Dendritic cell treated with granulocyte-macrophage colony-stimulating factor and Interleukin-4, amounts not matched to agents 40 ng/mL and 50 ng/mL, for 4 days (primary cell): ENCODE measurements around the gene CMIP.

Experiments
- H3K27ac Mint-ChIP-seq: one replicate; pipeline ENCODE4 v1.8.0; 2022; ENCODE audit warnings: mild to moderate bottlenecking, mixed read lengths
- H3K27me3 Mint-ChIP-seq: one replicate; pipeline ENCODE4 v1.8.0; 2022; ENCODE audit warnings: mild to moderate bottlenecking, mixed read lengths
- H3K36me3 Mint-ChIP-seq: one replicate; pipeline ENCODE4 v1.8.0; 2022; ENCODE audit warnings: low read depth, mixed read lengths
- H3K4me1 Mint-ChIP-seq: one replicate; pipeline ENCODE4 v1.8.0; 2022; ENCODE audit warnings: low read depth, mixed read lengths
- H3K4me3 Mint-ChIP-seq: one replicate; pipeline ENCODE4 v1.8.0; 2022; ENCODE audit warnings: mild to moderate bottlenecking, moderate library complexity, mixed read lengths
- H3K9me3 Mint-ChIP-seq: one replicate; pipeline ENCODE4 v1.8.0; 2022; ENCODE audit warnings: mixed read lengths
- intact Hi-C: fragments of 100-400 bp; cut with micrococcal nuclease; formaldehyde crosslinking; loops from one replicate; pipeline ENCODE4 v1.15.0; 2022

CMIP gene

DNA sequence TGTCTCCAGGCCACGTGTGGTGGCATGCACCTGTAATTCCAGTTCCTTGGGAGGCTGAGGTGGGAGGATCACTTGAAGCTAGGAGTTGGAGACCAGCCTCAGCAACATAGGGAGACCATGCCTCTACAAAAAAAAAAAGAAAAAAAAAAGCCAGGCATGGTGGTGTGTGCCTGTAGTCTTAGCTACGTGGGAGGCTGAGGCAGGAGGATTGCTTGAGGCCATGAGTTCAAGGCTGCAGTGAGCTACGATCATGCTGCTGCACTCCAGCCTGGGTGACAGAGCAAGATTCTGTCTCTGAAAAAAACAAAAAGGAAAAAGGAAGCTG lies 103.9 kb downstream of the CMIP start:
- Mint-ChIP-seq H3K4me1 (peaks cover 100% of the 10 kb centered on the region), H3K27ac (no peak overlapping the region), H3K36me3 (peaks cover 41% of the 10 kb centered on the region), H3K9me3 (no peaks in the 10 kb centered on the region), H3K4me3 (no peak overlapping the region), H3K27me3 (no peaks in the 10 kb centered on the region)
- intact Hi-C loops, result no loop called here

DNA sequence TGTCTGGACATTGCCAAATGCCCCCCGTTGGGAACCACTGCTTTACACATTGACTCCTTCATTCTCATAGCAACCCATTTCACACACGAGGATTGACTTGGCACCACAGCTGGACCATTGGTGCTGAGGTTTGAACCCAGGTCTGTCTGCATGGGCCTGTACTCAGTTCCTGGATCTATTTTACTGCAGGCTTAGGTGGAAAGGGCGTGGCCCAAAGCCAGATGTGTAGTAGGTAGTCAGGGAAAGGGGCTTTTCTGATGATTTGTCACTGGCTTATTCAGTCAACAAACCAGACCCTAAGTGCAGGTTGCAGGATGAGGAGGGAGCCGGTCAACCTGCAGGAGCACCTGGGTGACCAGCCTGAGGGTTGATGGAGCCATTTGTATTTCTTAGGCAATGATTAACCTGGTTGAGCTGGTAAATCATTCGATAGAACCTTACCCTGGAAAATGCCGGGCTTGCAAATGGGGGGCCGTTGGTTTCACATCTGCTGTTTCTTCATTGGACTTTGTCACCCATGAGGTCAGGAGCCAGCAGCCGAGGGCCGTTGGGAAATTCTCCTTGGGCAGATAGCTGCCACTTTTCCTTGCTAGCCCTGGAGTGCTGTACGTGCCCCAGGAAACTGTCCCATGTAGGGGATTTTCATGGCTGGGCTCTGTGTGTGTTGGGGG lies 104.4 kb downstream of the CMIP start:
- no peaks in the 10 kb centered on the region for H3K27me3 Mint-ChIP-seq
- H3K4me1 Mint-ChIP-seq, result peaks cover 100% of the 10 kb centered on the region
- H3K36me3 Mint-ChIP-seq, result peaks cover 44% of the 10 kb centered on the region
- H3K4me3 Mint-ChIP-seq, result no peak overlapping the region
- H3K27ac Mint-ChIP-seq, result no peak overlapping the region
- intact Hi-C loops, result no loop called here
- H3K9me3 Mint-ChIP-seq, result no peaks in the 10 kb centered on the region

DNA sequence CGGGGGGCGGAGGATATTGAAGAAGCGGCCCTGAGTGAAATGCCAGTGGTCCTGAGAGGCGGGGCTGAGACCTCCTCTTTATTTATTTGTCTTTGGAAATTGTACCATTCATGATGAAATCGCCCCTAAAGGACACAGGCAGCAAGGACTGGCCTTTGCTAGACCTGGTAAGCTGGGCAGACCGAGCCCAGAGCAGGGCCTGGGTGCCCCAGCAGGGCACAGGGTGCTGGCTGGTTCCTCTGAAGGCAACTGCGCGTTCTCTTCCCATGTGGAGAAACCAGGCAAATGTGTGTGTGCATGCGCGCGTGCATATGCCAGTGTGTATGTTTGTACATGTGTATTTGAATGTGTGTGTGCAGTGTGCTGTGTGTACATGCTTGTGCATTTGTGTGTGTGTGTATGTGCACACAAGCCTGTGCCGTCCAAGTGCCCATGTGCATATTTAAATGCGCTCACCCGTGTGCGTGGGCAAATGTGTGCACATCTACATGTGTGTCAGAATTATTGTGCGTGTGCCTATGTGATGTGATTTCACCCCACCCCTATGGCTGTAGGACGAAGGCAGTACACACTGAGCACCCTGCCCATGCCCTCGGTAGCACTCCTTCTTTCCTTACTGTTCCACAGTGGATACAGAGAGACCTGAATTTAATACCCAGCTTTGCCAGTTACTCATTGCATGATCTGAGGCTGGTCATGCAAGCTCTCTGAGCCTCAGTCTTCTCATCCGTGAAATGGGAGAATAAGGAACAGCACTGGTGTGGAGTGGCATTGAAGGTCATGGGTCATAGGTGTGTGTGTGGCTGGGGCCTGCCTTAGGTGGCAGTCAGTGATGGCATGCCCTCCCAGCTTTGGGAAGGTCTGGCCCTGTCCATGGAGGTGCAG lies 105.2 kb downstream of the CMIP start:
- no peak overlapping the region for H3K4me3 Mint-ChIP-seq
- H3K27ac Mint-ChIP-seq, result no peak overlapping the region
- no peaks in the 10 kb centered on the region for H3K9me3 Mint-ChIP-seq
- peaks cover 50% of the 10 kb centered on the region for H3K36me3 Mint-ChIP-seq
- H3K4me1 Mint-ChIP-seq, result peaks cover 100% of the 10 kb centered on the region
- H3K27me3 Mint-ChIP-seq, result no peaks in the 10 kb centered on the region
- intact Hi-C loops, result no loop called here

DNA sequence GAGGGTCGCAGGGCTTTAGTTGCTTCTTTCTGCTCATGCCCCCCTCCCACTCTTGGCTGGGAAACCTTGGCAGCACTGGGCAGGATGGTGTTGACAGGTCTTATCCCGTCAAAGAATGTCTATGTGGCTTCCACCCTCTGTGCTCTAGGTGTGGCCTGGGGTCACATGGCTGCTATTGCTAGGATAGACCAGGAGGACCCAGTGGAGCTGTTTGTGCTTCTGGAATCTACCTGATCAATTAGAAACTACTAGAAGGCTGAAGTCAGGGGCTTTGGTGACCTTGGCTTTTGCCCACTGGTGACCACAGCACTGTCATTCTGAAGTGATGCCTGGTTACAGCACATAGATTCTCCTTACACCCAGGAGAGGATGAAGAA lies 105.8 kb downstream of the CMIP start:
- intact Hi-C loops, result no loop called here
- Mint-ChIP-seq H3K9me3 (no peaks in the 10 kb centered on the region), H3K4me1 (peaks cover 99% of the 10 kb centered on the region), H3K27ac (peak overlapping the region; percentile 26), H3K36me3 (peaks cover 55% of the 10 kb centered on the region), H3K27me3 (no peaks in the 10 kb centered on the region), H3K4me3 (no peak overlapping the region)

DNA sequence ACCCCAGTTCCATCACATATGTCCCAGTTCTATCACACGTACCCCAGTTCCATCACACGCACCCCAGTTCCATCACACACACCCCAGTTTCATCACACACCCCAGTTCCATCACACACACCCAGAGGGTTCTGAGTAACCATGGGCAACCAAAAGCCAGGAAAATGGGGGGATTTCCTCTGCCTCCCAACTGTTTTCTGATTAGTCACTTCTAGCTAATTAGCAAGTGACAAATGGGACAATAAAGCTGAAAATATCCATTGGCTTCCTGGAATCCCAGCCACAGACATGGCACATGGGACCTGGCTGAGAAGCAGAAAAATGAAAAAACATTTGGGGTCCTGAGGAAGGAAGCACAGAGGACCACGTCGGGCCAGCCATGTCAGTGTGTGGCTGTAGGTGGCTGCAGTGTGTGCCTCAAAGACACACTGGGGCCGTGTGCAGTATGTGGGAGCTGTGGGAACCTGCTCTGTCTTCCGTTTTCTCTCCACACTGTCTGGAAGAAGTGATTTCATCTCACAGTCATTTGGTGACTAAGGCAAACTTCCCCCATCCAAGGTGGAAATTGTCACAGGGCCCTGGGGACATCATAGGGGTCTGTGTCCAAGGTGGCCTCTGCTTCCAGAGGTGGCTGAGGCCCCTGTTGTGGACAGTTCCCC lies 106.7 kb downstream of the CMIP start:
- H3K36me3 Mint-ChIP-seq, result peaks cover 53% of the 10 kb centered on the region
- H3K4me1 Mint-ChIP-seq, result peaks cover 99% of the 10 kb centered on the region
- intact Hi-C loops, result no loop called here

DNA sequence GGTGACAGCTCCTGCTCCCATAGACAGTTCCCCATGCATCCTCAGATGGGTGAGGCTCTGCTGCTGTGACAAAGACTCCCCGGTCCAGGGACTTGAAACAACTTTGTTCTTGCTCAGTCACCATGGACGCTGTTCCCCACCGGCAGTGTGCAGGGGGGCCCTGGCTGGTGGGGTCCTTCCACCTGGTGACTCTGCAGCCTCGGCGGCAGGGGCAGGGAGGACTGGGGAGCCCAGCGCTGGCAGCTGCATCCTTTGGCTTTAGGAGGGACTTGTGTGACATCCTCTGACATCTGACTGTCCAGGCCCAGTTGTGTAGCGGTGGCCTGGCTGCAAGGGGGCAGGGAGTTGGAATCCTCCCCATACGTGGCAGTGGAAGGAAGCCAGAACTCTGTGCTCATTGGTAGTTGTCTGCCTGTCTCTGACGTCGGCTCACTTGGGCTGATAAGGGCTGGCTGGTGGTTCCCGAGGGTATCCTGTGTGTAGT lies 107.3 kb downstream of the CMIP start:
- Mint-ChIP-seq H3K36me3 (peaks cover 52% of the 10 kb centered on the region), H3K9me3 (no peaks in the 10 kb centered on the region), H3K4me3 (no peak overlapping the region), H3K27ac (peak overlapping the region; percentile 70), H3K4me1 (peaks cover 99% of the 10 kb centered on the region), H3K27me3 (no peaks in the 10 kb centered on the region)
- intact Hi-C loops, result no loop called here

More for the DNA sequence above, 106.7 kb downstream of the CMIP start:
- Mint-ChIP-seq H3K9me3 (no peaks in the 10 kb centered on the region), H3K27ac (peak overlapping the region; percentile 70), H3K27me3 (no peaks in the 10 kb centered on the region), H3K4me3 (no peak overlapping the region)

DNA sequence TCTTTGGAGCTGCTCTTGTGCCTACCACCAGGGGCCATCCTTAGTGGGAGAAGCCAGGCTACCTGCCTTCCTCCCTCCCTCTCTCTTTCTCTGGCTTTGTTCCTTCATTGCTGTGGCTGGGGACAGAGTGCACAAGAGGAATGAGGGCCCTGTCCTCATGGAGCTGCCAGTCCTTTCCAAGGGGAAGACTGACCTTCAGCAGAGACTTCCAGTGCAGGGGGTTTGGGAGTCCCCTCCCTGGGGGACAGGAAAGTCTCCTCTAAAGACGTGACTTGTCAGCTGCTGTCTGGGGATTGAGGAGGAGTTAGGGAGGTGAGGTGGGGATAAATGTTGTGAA lies 108.1 kb downstream of the CMIP start:
- Mint-ChIP-seq H3K4me3 (no peak overlapping the region), H3K4me1 (peaks cover 94% of the 10 kb centered on the region), H3K27me3 (no peaks in the 10 kb centered on the region), H3K9me3 (no peaks in the 10 kb centered on the region), H3K27ac (peak overlapping the region; percentile 70), H3K36me3 (peaks cover 50% of the 10 kb centered on the region)
- intact Hi-C loops, result no loop called here

DNA sequence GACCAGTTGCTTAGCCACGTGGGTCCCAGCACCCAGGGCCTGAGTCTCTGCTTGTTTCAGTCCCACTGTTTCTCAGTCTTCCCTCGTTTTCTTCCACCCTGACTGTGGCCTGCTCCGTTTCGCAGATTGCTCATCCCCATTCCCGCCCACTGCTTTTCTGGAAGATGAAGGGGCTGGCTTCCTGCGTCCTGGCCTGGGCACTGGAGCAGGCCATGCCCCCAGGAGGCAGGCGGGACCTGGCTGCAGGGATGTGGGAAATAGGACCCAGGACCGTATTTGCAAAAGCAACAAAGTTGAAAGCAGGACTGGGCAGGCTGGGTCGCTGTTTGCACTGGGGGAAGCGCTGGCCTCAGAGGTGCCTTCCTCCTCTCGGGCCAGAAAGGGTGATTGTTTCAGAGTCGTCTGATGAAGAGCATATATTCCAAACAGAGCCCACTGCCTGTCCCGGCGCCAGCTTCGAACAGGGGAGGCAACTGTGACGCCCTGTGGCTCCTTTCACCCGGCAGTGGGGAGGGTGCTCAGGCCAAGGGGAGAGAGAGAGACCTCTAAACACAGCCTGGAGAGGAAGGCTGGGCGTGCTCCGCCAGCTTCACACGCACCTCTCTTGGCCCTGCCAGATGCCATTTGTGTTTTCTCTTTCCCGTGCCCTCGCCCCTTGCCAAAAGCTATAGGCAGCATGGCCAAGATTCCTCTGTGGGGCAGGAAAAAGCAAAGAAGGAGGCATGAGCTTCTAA lies 108.6 kb downstream of the CMIP start:
- H3K4me1 Mint-ChIP-seq, result peaks cover 94% of the 10 kb centered on the region
- H3K4me3 Mint-ChIP-seq, result no peak overlapping the region
- intact Hi-C loops, result no loop called here
- H3K27ac Mint-ChIP-seq, result peak overlapping the region; percentile 70
- H3K36me3 Mint-ChIP-seq, result peaks cover 55% of the 10 kb centered on the region
- no peaks in the 10 kb centered on the region for H3K27me3 Mint-ChIP-seq
- no peaks in the 10 kb centered on the region for H3K9me3 Mint-ChIP-seq

DNA sequence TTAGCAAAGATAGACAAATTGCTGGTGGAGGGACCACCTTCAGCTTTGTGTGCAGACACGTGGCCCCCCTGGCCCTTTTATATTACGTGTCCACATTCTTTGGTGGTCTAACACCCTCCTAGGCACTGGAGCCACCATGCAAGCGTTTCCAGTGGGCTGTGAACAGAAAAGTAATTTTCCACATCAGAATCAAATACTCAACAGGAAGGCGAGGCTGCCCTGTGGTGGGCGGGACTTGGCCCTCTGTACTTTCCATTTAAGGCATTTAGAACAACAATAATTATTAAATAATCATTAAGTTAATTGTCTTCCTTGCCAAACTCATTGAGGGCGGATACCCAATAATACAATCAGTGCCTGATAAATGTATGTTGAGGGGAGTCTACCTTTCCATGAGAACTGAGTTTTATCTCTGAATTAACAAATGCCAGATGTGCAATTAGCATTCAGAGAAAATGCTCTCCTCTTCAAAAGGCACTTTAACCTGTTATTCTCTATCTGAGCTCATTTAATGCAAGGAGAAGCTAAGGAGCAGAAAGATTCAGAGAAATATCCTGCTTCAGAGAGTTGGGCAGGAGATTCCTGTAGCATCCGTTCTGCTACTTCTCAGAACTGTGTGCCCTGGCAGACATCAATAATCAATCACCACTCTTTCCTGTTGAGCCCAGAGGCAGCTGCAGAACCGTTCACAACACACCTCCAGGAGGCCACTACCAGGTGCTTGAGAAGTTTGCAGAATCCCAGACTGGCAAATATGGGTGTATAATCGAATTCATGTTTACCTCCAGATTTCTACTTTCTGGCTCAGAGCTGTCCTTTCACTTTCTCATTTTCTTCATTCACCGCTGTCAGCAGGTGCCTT lies 109.4 kb downstream of the CMIP start:
- Mint-ChIP-seq H3K27ac (no peak overlapping the region), H3K9me3 (no peaks in the 10 kb centered on the region), H3K4me3 (no peak overlapping the region), H3K36me3 (peaks cover 57% of the 10 kb centered on the region), H3K27me3 (no peaks in the 10 kb centered on the region), H3K4me1 (peaks cover 94% of the 10 kb centered on the region)
- intact Hi-C loops, result no loop called here

DNA sequence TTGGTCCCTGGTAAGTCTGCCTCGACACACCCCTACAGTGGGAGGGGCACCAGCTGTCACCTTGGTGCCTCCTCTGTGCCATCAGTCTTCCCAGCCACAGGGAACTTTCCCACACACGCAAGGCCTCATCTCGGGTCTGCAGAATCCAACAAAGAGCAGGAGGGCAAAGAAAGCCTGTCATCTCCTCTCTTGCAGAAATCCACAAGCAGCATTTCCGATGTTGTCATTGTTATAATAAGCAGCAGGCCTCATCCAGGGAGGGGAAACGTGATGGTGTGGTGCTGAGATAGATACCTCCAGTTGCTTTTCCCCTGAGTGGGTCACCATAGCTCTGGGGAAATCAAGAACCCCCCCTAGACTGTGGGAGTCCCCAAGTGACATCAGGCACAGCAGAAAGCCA lies 110.4 kb downstream of the CMIP start:
- H3K4me1 Mint-ChIP-seq, result peaks cover 86% of the 10 kb centered on the region
- peaks cover 57% of the 10 kb centered on the region for H3K36me3 Mint-ChIP-seq
- H3K27ac Mint-ChIP-seq, result no peak overlapping the region
- intact Hi-C loops, result no loop called here
- H3K9me3 Mint-ChIP-seq, result no peaks in the 10 kb centered on the region
- no peak overlapping the region for H3K4me3 Mint-ChIP-seq
- H3K27me3 Mint-ChIP-seq, result no peaks in the 10 kb centered on the region

DNA sequence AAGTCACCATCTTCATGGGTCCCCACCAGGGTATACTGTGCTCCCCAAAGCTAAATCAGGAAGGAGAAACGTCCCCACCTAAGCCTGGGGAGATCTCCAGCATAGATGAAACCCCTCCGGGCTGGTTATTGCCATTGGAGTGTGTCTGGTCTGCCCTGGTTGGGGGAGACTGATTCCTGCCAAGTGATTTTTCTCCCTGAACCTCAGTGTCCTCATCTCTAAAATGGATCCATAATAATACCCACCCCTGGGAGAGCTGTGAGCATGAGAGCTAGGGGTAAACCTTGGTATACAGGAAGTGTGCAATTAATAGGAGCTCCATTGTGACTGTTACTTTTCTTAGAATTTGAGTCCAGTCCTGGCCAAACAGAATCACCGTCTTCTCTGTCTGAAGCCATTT lies 111.1 kb downstream of the CMIP start:
- Mint-ChIP-seq H3K4me1 (peaks cover 84% of the 10 kb centered on the region), H3K4me3 (no peak overlapping the region), H3K27me3 (no peaks in the 10 kb centered on the region), H3K36me3 (peaks cover 54% of the 10 kb centered on the region), H3K27ac (no peak overlapping the region), H3K9me3 (no peaks in the 10 kb centered on the region)
- intact Hi-C loops, result no loop called here

DNA sequence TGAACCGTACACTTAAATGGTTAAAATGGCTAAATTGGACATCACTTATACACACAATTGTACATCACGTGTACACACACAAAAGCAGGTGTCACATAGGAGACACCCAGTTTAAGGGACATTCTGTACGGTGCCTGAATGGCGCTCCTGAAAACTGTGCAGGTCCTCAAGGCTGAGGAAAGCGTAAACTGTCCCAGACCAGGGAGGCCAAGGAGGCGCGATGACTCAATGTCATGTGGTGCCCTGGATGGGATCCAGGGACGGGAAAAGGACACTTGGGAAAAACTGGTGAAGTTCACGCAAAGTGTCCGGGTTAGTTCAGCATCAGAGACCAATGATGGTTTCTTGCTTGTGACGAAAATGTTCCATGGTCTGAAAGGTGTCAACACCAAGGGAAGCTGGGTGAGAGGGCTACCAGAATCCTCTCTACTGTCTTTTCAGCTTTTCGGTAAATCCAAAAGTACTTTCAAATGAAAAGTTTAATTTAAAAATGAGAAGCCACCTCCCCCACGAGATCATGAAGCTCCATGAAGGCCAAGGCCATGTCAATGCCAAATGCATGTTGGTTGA lies 112.2 kb downstream of the CMIP start:
- Mint-ChIP-seq H3K36me3 (peaks cover 50% of the 10 kb centered on the region), H3K9me3 (no peaks in the 10 kb centered on the region), H3K27me3 (no peaks in the 10 kb centered on the region), H3K4me1 (peaks cover 83% of the 10 kb centered on the region), H3K27ac (no peak overlapping the region), H3K4me3 (no peak overlapping the region)
- intact Hi-C loops, result no loop called here

DNA sequence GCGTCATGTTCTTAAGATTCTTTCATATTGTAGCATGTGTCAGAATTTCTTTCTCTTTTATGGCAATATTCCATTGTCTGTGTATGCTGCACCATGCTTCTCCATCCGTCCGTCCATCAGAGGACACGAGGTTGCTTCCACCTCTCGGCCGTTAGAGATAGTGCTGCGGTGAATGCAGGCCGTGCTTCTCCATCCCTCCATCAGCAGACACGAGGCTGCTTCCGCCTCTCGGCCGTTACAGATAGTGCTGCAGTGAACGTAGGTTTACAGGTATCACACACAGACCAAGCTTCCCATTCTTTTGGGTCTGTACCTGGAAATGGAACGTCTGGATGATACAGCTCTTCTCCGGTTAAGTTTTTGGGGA lies 113.5 kb downstream of the CMIP start:
- no peak overlapping the region for H3K27ac Mint-ChIP-seq
- H3K27me3 Mint-ChIP-seq, result no peaks in the 10 kb centered on the region
- peaks cover 73% of the 10 kb centered on the region for H3K4me1 Mint-ChIP-seq
- no peaks in the 10 kb centered on the region for H3K9me3 Mint-ChIP-seq
- H3K36me3 Mint-ChIP-seq, result peaks cover 45% of the 10 kb centered on the region
- no peak overlapping the region for H3K4me3 Mint-ChIP-seq
- intact Hi-C loops, result no loop called here
